Activated CD8-positive, alpha-beta memory T cell treated with anti-CD3 and anti-CD28 coated beads, Interleukin-2, amount 50 U/mL, for 48 hours (primary cell): ENCODE data around the gene SIK1.

ENCODE experiments used
- DNase-seq: peaks from one replicate; pipeline ENCODE4 v3.0.0-alpha.2; 2020

Gene SIK1

DNA sequence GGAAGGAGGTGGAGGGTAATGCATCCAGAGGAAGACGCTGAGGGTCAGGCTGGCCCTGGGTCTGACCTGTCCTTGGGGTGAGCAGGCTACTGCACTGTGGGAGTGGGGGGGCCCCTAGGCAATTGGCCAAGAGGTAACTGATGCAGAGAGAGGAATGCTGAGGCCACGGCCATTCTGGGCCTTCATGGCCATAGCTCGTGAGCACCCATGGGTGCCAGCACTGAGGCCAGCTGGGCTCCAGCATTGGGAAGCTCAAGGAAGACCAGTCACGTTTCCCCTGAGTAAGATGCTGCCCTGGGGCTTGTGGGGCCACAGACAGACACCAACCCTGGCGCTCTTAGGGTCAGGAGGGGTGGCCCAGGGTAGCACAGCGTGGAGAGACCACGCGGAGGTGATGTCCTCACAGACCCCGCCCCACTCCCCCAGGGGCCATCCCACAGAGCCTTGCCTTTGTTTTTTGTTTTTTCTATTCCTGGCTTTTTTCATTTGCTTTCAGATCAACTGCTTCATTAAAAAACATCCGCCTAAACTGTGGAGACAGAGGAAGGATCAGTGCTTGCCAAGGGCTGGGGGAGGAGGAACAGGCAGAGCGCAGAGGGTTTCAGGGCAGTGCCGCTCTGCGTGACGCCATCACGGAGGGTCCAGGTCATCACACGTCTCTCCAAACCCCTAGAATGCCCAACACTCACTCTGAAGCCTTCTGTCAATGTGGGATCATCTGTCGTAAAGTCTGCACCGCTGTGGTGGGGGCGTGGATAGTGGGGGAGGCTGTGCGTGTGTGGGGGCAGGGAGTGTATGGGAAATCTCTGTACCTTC, 61.1 kb downstream of the SIK1 start:
- no peak for DNase-seq

DNA sequence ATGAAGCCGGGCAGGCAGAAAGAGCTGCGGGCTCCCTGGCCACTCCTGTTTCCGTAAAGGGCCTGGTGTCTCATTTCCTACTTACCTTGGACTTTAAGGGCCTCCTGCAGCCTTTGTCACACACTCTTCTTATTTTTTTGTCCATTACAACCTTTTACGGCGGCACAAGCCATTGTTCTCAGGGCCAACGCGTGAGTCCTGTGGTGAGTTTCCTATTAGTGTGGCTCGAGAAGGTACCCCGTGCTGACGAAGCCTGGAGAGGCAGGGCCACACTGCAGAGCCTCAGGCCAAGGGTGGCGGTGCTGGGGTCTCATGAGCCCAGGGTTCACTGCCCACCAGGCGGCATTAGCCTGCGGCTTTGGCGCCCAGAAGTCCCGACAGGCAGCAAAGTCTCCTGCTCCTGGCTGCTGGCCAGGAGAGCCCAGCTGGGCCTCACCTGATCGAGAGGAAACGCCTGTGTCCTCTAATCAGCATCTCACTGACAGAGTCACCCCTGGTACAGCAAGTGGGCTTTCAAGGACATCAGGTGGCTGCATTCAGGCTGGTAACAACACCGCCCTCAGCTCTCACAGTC, 62.0 kb downstream of the SIK1 start:
- no peak for DNase-seq
